Inflammatory macrophage (primary cell): ENCODE measurements around the gene FAM110D.

Source experiments
- DNase-seq, 2 donors: peaks; one replicate each; pipeline ENCODE4 v3.0.0-alpha.2; 2020 to 2022

Gene FAM110D

GRCh38 chr1:26189751-26190275 lies 30.9 kb downstream of the FAM110D start:
- no peak for DNase-seq

- DNase-seq: peak in 1 of 2 donors; percentile 10
These were observed 31.6 kb downstream of the FAM110D start, which contains the start of gene CATSPER4 for GRCh38 chr1:26190373-26190987. CATSPER4 (plus strand) TSS chr1:26190602; CDS start chr1:26190628, 26 bp downstream.

DNA sequence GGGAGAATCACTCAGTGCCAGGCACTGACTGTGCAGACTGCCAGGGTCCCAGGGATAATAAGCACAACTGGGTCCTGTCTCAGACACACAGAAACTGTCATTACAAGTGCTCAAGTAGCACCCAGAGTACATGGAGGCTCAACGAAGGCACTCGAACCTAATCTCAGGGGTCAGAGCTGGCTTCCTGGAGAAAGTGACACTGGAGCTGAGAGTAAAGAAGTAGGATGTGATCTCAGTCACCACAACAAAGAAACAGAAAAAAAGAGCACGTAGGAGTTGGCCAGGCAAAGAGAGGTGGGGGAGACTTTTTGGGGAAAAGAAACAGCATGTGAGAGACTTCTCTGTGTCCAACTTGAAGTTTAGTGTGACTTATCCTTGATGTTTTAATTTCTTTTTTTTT lies 32.9 kb downstream of the FAM110D start:
- DNase-seq: no peak

DNA sequence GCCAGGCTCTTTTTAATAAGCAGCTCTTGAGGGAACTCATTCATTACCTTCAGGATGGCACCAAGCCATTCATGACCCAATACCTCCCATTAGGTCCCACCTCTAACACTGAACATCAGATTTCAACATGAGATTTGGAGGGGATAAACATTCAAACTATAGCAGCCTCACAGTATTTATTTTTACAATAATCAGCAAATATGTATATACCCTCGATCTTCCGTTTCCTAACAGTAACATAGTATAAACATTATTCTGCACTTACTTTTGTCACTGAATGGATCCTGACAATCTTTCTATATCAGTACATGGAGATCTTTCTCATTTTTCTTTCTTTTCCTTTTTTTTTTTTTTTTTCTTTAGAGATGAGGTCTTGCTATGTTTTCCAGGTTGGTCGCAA lies 36.9 kb downstream of the FAM110D start:
- DNase-seq: no peak

DNA sequence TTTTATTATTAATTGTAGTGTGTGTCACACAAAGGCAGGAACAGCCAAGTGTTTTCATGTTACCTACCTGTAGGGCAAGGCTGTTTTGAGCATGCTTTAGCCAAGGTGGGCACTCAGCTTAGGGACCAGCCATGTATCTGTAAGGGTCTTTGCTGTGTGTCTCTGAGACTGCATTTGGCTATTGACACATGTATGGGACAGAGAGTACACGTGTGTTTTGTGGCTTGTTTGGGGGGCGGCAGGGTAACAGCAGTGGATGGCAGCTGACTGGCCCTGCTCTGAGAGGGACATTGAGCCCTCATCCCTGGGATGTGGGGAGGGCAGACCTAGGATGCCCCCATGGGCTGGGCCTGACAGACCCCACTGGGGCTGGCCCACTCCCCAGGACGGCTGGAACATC lies 38.4 kb downstream of the FAM110D start:
- no peak for DNase-seq

DNA sequence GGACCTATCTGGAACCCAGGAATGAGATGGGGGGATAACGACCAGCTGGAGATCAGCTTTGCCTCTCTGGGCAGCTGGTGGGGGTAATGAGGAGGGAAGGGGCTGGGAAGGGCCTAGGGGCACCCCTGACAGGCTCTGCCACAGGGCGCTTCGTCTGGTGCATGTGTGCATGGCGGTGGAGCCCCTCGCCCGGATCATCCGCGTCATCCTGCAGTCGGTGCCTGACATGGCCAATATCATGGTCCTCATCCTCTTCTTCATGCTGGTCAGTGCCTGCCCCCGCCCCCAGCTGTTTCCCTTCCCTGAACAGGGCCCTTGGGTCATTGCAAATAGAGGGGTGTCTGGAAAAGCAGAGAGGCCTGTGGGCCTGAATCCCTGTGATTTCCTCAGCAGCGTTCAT lies 38.9 kb downstream of the FAM110D start:
- DNase-seq: no peak

DNA sequence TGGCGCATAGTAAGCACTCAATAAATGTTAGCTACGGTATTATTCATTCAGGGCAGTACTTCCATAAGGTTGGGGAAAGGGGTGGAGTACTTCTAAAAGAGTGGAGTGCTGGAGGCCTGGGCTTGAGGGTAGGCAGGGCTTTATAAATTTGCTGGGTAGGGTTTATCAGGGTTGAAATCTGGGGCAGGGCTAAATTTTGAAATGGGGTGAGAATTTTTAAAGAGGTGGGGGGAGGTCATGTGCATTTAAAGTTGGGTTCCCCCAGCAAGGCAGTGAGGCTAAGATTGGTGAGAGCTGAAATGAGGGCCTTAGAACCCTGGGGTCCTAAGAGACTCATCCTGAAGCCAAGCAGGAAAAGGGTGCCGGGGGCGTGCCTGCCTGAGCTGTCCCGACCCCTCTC lies 41.5 kb downstream of the FAM110D start:
- DNase-seq: no peak

DNA sequence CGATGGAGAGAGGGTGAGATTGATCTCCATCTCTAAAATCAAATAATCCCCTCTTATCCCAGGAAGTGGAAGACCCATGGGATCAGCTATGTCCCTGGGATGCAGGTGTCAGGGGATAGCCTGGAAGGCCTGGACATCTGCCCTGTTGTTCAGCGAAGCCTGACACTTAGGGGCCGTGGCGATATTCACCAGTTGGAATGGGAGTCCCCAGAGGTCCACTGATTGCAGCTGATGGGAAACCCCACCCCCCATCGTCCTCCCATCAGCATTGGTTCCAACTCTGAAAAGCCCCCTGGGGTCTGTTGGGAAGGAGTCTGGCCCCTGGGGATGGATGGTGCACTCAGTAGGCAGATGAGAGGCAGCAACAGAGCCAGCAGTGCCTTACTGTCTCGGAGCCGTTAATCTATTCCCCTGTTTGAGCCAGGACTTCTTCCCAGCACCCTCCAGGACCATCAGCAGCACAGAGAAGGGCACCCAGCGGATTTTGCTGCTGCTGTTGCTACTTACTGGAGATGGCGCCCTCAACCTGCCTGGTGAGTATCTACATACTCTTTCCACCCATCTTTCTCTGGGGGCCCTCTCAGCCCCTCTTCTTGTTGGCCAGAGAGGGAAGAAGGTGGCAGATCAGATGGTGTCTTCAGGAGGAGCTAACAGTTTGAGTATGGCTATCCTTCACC lies 44.9 kb downstream of the FAM110D start:
- DNase-seq: peak in 1 of 2 donors; percentile 12

DNA sequence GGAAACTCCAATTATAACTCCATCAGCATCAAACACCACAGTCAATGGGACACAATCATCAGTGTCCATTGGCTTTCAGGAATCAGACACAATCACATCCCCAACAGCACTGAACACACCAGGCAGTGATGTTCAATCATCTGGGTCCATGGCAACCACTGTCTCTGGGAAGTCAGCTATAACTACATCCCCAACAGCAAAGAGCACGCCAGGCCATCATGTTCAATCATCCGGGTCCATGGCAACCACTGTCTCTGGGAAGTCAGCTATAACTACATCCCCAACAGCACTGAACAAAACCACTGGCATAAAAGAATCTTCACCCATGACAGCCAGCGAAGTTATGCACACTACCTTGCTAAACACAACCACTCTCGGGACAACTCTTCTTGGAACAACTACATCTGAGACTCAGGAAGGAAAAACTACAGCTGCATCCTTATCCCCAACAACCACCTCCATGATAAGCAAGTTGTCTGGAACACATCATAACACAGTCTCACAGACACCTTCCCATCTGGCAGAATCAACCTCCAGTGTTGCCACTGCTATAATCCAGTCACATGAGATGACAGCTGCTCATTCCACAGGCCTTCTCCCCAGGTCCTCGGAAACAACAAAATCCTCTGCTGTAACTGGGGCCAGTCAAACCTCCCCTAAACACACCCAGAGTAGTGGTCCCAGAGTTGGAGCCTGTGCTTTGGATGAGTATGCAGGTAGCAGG lies 51.4 kb downstream of the FAM110D start:
- DNase-seq: no peak

GRCh38 chr1:26212726-26213125 lies 53.8 kb downstream of the FAM110D start:
- DNase-seq: no peak

DNA sequence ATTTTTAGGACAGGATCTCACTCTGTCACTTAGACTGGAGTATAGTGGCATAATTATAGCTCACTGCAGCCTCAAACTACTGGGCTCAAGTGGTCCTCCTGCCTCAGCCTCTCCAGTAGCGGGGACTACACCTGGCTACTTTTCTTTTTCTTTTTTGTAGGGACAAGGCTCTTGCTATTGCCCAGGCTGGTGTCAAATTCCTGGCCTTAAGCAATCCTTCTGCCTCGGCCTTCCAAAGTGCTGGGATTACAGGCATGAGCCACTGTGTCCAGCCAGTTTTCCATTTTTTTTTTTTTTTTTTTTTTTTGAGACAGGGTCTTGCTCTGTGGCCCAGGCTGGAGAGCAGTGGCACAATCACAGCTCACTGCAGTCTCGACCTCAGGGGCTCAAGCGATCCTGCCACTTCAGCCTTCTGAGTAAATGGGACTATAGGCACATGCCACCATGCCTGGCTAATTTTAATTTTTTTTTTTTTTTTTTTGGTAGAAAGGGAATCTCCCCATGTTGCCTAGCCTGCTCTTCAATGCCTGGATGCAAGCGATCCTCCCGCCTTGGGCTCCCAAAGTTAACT lies 54.5 kb downstream of the FAM110D start:
- no peak for DNase-seq
